Measurements from ENCODE around the gene NPIPB4. TPM values are rescaled to one million over a fixed set of nuclear protein-coding genes. Genes with fewer than 3 reads are reported as not detected.
"Not testable (repeated sequence)": the region's sequence is repeated elsewhere in the genome, so short reads cannot be mapped to it uniquely, and the experiment has no call there.

Gene NPIPB4
- total RNA-seq, 2 donors from 2014 or later = 283 to 712 TPM

GRCh38 chr16:21817012-21817411, 40.5 kb downstream of the NPIPB4 start:
- peaks cover 14 to 19% of the 10 kb centered on the region in 2 donors for H3K4me1 Mint-ChIP-seq (ENCODE audit: low read depth in 2 of 2)
- not testable (repeated sequence) for H3K9me3 Mint-ChIP-seq; H3K27ac Mint-ChIP-seq; H3K36me3 Mint-ChIP-seq; ATAC-seq; H3K27me3 Mint-ChIP-seq; DNase-seq (ENCODE audit: low spot score); H3K4me3 Mint-ChIP-seq

DNA sequence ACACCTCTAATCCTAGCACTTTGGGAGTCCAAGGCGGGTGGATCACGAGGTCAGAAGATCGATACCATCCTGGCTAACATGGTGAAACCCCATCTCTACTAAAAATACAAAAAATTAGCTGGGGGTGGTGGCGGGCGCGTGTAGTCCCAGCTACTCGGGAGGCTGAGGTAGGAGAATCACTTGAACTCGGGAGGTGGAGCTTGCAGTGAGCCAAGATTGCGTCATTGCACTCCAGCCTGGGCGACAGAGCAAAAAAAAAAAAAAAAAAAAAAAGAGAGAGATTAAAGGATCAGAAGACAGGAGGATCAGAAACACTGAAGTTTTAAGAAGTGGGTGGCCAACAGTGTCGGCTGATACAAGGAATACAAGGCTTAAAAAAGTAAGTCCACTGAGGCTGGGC, 41.9 kb downstream of the NPIPB4 start:
- ATAC-seq; H3K9me3 Mint-ChIP-seq; H3K36me3 Mint-ChIP-seq; H3K4me3 Mint-ChIP-seq; H3K27me3 Mint-ChIP-seq; H3K27ac Mint-ChIP-seq; DNase-seq (ENCODE audit: low spot score): not testable (repeated sequence)
- H3K4me1 Mint-ChIP-seq (ENCODE audit: low read depth in 2 of 2) = peaks cover 14 to 18% of the 10 kb centered on the region in 2 donors

DNA sequence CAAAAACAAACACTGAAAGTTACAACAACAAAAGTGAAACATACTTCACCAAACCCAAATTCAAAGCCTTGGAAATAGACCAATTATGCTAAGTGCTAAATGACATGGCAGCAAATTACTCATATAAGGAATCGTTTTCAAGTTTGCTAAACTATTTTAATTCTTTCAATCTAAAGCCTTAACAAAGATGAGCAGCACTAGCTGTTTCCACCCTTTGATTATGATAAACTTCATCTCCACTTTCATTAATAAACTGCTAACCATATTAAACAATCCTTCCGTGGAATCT, 55.2 kb downstream of the NPIPB4 start:
- ATAC-seq = peak in 1 of 2 donors; percentile 57
- H3K36me3 Mint-ChIP-seq; H3K27me3 Mint-ChIP-seq; H3K27ac Mint-ChIP-seq; DNase-seq (ENCODE audit: low spot score); H3K9me3 Mint-ChIP-seq; H3K4me1 Mint-ChIP-seq (ENCODE audit: low read depth in 2 of 2); H3K4me3 Mint-ChIP-seq: not testable (repeated sequence)

DNA sequence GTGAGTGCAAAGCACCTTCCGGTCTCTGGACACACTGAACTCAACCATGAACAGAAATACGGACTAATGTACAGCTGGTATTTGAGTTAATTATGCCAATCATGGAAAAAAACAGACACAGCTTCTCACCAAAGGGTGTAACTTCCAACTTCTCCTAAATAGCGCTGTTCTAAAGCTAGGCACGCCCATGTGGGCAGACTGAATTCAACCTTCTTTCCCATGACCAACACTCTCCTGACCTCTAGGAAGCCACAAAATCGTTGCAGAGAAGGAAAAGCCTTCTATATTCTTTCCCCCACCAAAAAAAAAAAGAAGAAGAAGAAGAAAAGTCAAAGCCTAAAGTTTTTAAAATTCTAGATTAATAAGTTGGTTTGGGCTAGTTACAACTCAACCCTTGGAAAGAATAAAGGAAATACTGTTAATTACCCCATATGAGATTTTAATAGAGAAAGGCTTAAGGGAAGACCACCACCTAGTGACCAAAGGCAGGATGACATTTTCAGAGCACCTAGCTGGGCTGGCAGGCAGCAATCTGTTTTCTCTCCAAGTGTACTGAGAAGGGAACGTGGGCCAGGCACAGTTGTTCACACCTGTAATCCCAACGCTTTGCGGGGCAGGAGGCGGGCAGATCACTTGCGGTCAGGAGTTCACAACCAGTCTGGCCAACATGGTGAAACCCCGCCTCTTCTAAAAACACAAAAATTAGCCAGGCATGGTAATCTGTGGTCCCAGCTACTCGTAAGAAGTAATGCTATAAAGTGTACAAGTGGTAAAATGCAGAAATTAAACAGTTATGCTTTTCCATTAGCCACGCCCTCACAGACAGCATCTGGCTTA, 55.8 kb downstream of the NPIPB4 start:
- H3K27ac Mint-ChIP-seq; ATAC-seq; DNase-seq (ENCODE audit: low spot score): not testable (repeated sequence)

DNA sequence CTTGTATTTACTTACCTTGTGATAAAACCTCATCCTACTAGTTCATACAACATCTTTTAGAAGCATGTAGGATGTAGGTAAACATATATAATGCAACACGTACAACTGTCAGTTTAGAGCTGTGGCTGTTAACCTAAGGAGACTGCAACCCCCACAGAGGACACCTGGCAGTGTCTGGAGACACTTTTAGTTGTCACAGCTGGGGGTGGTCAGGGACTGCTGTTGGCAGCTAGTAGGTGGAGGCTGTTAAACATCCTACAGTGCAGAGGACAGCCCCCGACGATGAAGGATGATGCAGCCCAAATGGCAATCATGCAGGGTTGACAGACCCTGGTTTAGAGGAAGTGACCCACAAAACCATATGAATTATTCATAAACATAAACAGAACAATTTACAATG, 59.0 kb downstream of the NPIPB4 start:
- H3K36me3 Mint-ChIP-seq; H3K27ac Mint-ChIP-seq; H3K27me3 Mint-ChIP-seq; H3K4me3 Mint-ChIP-seq; ATAC-seq; H3K9me3 Mint-ChIP-seq; H3K4me1 Mint-ChIP-seq (ENCODE audit: low read depth in 2 of 2); DNase-seq (ENCODE audit: low spot score): not testable (repeated sequence)

More for the DNA sequence above, 55.8 kb downstream of the NPIPB4 start:
- not testable (repeated sequence) for H3K36me3 Mint-ChIP-seq; H3K4me3 Mint-ChIP-seq; H3K9me3 Mint-ChIP-seq; H3K4me1 Mint-ChIP-seq (ENCODE audit: low read depth in 2 of 2); H3K27me3 Mint-ChIP-seq

GRCh38 chr16:21793310-21793709, 64.2 kb downstream of the NPIPB4 start:
- not testable (repeated sequence) for ATAC-seq; H3K27me3 Mint-ChIP-seq; H3K4me1 Mint-ChIP-seq (ENCODE audit: low read depth in 2 of 2); DNase-seq (ENCODE audit: low spot score); H3K27ac Mint-ChIP-seq; H3K9me3 Mint-ChIP-seq; H3K4me3 Mint-ChIP-seq; H3K36me3 Mint-ChIP-seq

DNA sequence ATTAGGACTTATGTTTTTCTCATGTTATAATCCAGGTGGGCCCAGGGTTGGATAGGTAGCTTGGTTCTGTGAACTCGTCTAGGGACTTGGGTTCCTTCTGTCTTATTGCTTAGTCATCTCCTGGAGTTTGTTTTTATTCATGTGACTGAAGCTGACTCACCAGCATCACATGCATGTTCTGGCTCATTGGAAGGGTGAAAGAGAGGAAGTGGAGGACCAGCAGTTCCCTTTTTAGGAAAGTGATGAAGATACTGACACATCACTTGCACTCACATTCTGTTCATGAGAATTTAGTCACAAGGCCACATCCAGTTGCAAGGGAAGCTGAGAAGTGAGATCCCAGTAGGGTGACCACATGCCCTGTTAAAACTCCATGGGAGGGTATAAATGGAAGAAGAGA, 67.0 kb downstream of the NPIPB4 start:
- H3K9me3 Mint-ChIP-seq; H3K36me3 Mint-ChIP-seq; H3K4me3 Mint-ChIP-seq; H3K27me3 Mint-ChIP-seq; H3K27ac Mint-ChIP-seq; H3K4me1 Mint-ChIP-seq (ENCODE audit: low read depth in 2 of 2); DNase-seq (ENCODE audit: low spot score): not testable (repeated sequence)
- ATAC-seq = peak; percentile 69 to 87

Other genes with a start within 250 kb of the NPIPB4 start
- not detected for gene IGSF6, start 205.1 kb downstream of the NPIPB4 start, total RNA-seq
- under 1 TPM; 0.25 to 0.33 TPM for gene OTOA, start 193.8 kb downstream of the NPIPB4 start, total RNA-seq
- gene UQCRC2, start 95.6 kb upstream of the NPIPB4 start, total RNA-seq = 100 to 1,000 TPM; 204 to 261 TPM
- gene PDZD9, start 143.4 kb upstream of the NPIPB4 start, total RNA-seq = not detected
- gene MOSMO, start 150.4 kb upstream of the NPIPB4 start, total RNA-seq = 10 to 100 TPM; 10.9 to 14.1 TPM
- gene VWA3A, start 234.8 kb upstream of the NPIPB4 start, total RNA-seq = under 1 TPM in 1 of 2 donors, not detected in 1; 0.67 TPM

Data from natural killer cell treated with Interleukin-12 subunit alpha and Interleukin-12 subunit beta and Interleukin-15 and Interleukin-18, amount 100 ng/mL, for 72 hours (primary cell).